ENCODE data around the gene ACTN1.

The ACTN1 gene

DNA sequence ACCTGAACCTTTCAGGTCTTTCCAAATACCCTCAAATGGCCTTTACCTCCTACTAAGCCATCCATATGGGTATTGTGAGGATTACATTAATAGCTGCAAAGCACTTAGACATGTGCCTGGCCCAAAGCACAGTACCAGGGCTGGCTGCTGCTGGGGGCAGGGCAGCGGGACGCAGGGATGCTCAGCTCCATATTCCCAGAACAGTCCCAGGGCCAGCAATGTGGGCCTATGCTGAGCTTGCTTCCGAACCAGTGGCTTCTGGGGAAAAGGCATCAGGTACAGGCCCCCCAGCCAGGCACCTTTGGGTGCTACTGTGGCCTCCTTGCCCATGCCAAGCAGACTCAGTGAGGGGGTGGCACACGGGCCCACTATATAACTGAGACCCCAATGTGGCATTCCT is 10.4 kb downstream of the ACTN1 start:
- H3K27ac ChIP-seq, result no peak overlapping the region
- TF ChIP-seq CTCF (conservative IDR thresholded peaks at IDR 0.05) (no peak), ZFX (IDR thresholded peaks at IDR 0.05) (no peak)

DNA sequence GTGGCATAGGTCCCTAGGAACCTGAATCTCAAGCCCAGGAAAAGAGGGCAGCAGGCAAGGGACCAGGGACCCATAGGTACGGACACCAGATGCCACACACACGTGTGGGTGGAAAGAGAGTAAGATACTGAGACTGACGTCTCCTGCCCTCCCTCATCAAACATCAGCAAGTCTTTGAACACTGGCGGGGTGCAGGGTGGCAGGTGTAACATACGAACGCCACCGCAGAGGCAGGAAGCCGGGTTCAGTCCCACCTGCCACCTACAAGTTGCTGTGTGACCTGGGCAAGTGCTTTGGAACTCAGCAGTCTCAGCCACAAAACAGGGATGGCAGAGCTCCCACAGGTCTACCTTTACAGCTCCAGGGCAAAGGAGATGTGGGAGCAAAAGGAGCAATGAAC is 11.1 kb downstream of the ACTN1 start:
- H3K27ac ChIP-seq, result no peak overlapping the region
- no peak for TF ChIP-seq ZFX (IDR thresholded peaks at IDR 0.05)
- TF ChIP-seq CTCF (conservative IDR thresholded peaks at IDR 0.05), result no peak

DNA sequence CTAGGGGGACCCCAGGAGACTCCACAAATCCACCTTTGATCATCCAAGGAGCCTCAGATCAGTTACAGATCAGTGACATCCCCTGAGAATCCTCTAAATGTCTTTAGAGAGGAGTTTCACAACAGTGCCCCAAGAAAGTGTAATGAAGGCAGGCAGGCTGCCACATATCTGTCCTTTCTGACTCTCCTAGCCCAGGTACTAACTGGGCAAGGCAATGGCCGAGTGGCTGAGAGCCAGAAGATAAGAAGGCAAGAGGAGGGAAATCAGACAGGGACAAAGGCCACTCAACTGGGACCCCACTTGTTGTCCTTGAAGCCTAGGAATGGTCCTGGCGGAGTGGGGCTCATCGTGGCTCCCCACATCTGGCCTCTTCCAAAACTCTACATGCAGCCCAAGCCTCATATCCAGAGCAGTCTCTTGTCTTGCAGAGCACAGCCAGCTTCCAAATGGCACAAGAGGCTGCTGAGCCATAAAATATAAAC is 11.6 kb downstream of the ACTN1 start:
- TF ChIP-seq ZFX (IDR thresholded peaks at IDR 0.05) (no peak), CTCF (conservative IDR thresholded peaks at IDR 0.05) (no peak)
- no peak overlapping the region for H3K27ac ChIP-seq

DNA sequence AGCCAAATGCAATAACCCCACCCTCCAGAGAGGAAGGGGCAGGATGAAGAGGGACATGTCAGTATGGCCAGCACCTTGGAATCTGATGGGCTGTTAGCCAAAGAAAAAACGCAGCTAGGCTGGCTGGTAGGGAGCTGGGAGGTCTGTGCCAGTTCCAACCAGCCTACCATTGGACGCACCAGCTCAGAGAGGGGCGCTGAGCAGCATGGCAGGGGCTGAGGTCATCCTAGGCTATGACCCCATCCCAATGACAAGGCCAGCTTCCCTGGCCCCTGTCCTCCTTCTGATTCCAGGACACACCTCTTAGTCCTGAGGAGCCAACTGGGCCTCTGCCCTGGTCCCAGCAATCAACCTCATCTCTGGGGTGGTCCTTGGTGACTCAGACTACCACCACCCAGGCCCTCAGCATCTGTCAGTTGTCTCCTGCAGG is 12.2 kb downstream of the ACTN1 start:
- H3K27ac ChIP-seq, result peak overlapping the region; percentile 8; the same call in 1 of the 2 replicates
- no peak for TF ChIP-seq ZFX (IDR thresholded peaks at IDR 0.05)
- TF ChIP-seq CTCF (conservative IDR thresholded peaks at IDR 0.05), result no peak

- TF ChIP-seq ZFX (IDR thresholded peaks at IDR 0.05) (no peak), CTCF (conservative IDR thresholded peaks at IDR 0.05) (no peak)
- no peak overlapping the region for H3K27ac ChIP-seq
Observed at GRCh38 chr14:68965261-68965761, 13.8 kb downstream of the ACTN1 start.

DNA sequence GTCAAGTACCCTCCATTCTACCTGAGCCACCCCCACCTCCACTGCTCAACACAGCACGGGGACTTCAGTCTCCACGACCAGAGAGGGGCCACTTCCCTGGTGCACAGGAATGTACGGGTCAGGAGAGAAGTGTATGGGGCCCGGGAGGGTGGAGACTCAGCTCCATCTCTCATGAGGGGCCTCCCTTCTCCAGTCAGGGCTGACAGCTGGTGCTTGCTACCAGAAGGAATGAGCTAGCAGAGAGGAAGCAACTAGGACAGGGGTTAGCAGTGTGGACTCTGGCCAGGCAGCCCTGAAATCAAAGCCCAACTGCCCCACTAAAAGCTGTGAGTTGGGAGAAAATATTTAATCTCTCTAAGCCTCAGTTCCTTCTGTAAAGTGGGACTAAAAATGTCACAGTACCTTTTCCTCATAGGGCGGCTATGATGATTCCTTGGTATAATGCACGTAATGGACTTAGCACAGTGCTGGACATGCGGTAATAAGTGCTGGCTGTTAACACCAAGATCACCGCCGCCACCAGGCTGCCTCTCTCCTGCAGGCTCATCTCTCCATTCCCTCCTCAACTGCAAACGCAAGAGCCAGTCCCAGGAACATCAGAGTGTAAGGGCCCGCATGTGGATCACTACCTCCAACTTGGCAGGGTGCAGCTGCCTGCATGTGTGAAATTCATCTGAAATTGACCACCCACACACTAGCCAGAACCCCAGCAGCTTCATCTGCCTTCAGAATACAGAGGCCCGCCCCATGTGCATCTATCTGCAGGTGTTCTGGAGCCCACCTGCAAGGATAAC is 14.6 kb downstream of the ACTN1 start:
- no peak overlapping the region for H3K27ac ChIP-seq

More for the DNA sequence above, 14.6 kb downstream of the ACTN1 start:
- no peak for TF ChIP-seq CTCF (conservative IDR thresholded peaks at IDR 0.05)
- TF ChIP-seq ZFX (IDR thresholded peaks at IDR 0.05), result no peak
